ENCODE data around the gene LRRC43.

DNA sequence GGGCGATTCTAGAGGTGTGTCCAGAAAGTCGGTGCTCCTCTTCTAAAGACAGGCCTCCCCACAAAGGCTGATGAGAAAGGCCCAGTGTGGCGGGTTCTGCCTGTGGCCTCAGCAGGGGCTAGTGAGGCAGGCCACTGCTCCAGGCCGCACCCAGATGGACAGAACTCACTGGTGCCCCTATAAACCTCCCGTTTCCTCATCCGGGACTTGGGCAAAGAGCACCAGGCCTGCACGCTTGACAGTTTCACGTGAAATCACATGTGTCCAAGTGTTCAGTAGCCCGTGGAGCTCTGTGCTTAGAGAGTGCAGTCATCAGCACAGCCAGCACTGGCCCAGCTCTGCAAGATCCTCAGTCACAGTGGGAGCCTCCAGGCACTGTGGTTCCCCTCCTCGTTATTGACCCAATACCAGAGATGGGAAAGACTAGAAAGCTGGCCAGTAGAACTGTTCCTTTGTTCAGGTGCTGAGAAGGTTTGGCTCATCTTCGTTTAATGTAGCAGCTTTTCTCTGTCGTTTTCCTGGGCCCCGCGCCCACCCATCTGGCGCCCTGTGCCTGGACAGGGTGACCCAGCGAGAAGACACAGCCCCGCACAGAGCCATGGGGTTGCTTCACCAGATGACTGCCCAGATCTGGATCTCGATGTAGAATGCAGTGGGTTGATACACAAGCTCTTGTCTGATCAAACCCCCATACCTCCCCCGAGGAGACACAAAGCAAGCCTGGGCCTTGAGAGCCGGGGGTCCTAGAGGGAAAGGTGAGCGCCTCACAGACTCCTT is 35.2 kb upstream of the LRRC43 start:
- no peak for TF ChIP-seq ZNF274 (IDR thresholded peaks at IDR 0.05; ENCODE audit: low read depth, low read length)
- TF ChIP-seq YY1 (IDR thresholded peaks at IDR 0.05; ENCODE audit: insufficient read depth, insufficient read length): no peak
- no peak for TF ChIP-seq SUZ12 (IDR thresholded peaks at IDR 0.05; ENCODE audit: extremely low read depth, insufficient read depth, insufficient read length)
